Measurements from ENCODE around the gene SLC22A31. TPM values are rescaled to one million over a fixed set of nuclear protein-coding genes. Genes with fewer than 3 reads are reported as not detected.

Gene SLC22A31
- total RNA-seq, 1 donor from 2014 or later, result not detected

GRCh38 chr16:89149386-89149785 is 51.0 kb downstream of the SLC22A31 start:
- no peak for DNase-seq (ENCODE audit: low read depth)
- no peak for TF ChIP-seq CTCF (conservative IDR thresholded peaks at IDR 0.05; ENCODE audit: low read depth, low read length)
- no peak overlapping the region for H3K4me3 ChIP-seq (ENCODE audit: low read depth, low read length)

- DNase-seq (ENCODE audit: low read depth), result no peak
- no peak for TF ChIP-seq CTCF (conservative IDR thresholded peaks at IDR 0.05; ENCODE audit: low read depth, low read length)
- H3K4me3 ChIP-seq (ENCODE audit: low read depth, low read length), result no peak overlapping the region
Measured at GRCh38 chr16:89147085-89147817, 53.1 kb downstream of the SLC22A31 start.

GRCh38 chr16:89146211-89147005 is 53.9 kb downstream of the SLC22A31 start:
- no peak overlapping the region for H3K4me3 ChIP-seq (ENCODE audit: low read depth, low read length)
- TF ChIP-seq CTCF (conservative IDR thresholded peaks at IDR 0.05; ENCODE audit: low read depth, low read length), result no peak
- no peak for DNase-seq (ENCODE audit: low read depth)

Other genes with a start within 250 kb of the SLC22A31 start
- 0.86 TPM in 1 of 2 replicates, not detected in the other for gene CBFA2T3, start 223.3 kb downstream of the SLC22A31 start, total RNA-seq
- 16.5 and 27.7 TPM in 2 replicates for gene ACSF3, start 106.7 kb downstream of the SLC22A31 start, total RNA-seq
- gene CDH15, start 28.8 kb downstream of the SLC22A31 start, total RNA-seq, result not detected in 2 replicates
- gene ZNF778, start 17.2 kb upstream of the SLC22A31 start, total RNA-seq, result 3.7 and 6.2 TPM in 2 replicates